Astrocyte (in vitro differentiated cells and primary cell): ENCODE data around the gene TRAF3IP3.

Experiments used
- CTCF ChIP-seq: IDR thresholded peaks from 2 replicates; pipeline ENCODE4 v1.5.1; 2011; ENCODE audit warnings: low read depth, mild to moderate bottlenecking, inconsistent platforms, low read length, moderate library complexity; ENCODE audit not compliant: insufficient read depth
- EZH2 ChIP-seq: IDR thresholded peaks from 2 replicates; pipeline ENCODE4 v1.6.1; 2012; ENCODE audit warnings: mild to moderate bottlenecking, low read length, inconsistent platforms; ENCODE audit not compliant: insufficient read depth

GRCh38 chr1:209728466-209728865 is 27.4 kb upstream of the TRAF3IP3 start:
- no peak for TF ChIP-seq CTCF
- no peak for TF ChIP-seq EZH2
